Karpas-422 (cell line): ENCODE data around the gene PACS2. TPM values are rescaled to one million over a fixed set of nuclear protein-coding genes. Genes with fewer than 3 reads are reported as not detected.

Source experiments
- DNase-seq: peaks from one replicate; pipeline ENCODE4 v3.0.0-alpha.2; 2015
- H2AFZ ChIP-seq: fragments of 200-600 bp; sonication (generic); 2 replicates; pipeline ENCODE4 v1.6.1; 2014; ENCODE audit warnings: antibody characterized with exemption, low read length, mixed read lengths
- H3K27ac ChIP-seq: fragments of 200-600 bp; sonication (generic); 2 replicates; pipeline ENCODE4 v1.5.1; 2014; ENCODE audit warnings: mild to moderate bottlenecking, low read length, moderate library complexity
- H3K27me3 ChIP-seq: fragments of 200-600 bp; sonication (generic); 2 replicates; pipeline ENCODE4 v1.6.1; 2014; ENCODE audit warnings: low read length, mixed read lengths
- H3K36me3 ChIP-seq: fragments of 200-600 bp; sonication (generic); 2 replicates; pipeline ENCODE4 v1.6.1; 2014; ENCODE audit warnings: low read length, mixed read lengths; ENCODE audit not compliant: insufficient read depth
- H3K4me1 ChIP-seq: fragments of 200-600 bp; sonication (generic); 2 replicates; pipeline ENCODE4 v1.6.1; 2014; ENCODE audit warnings: mild to moderate bottlenecking, low read length, mixed read lengths
- H3K4me2 ChIP-seq: fragments of 200-600 bp; sonication (generic); 2 replicates; pipeline ENCODE4 v1.6.1; 2014; ENCODE audit warnings: low read length, low read depth, mild to moderate bottlenecking; ENCODE audit not compliant: poor library complexity, severe bottlenecking
- H3K4me3 ChIP-seq: fragments of 200-600 bp; sonication (generic); 2 replicates; pipeline ENCODE4 v1.5.1; 2014; ENCODE audit warnings: mild to moderate bottlenecking, antibody characterized with exemption, low read length, mixed read lengths
- H3K79me2 ChIP-seq: fragments of 200-600 bp; sonication (generic); 2 replicates; pipeline ENCODE4 v1.6.1; 2014; ENCODE audit warnings: mild to moderate bottlenecking, low read length, mixed read lengths
- H3K9ac ChIP-seq: fragments of 200-600 bp; sonication (generic); 2 replicates; pipeline ENCODE4 v1.6.0; 2014; ENCODE audit warnings: low read length
- H3K9me2 ChIP-seq: fragments of 200-600 bp; sonication (generic), shearing (Covaris generic); replicated peaks from 2 replicates; pipeline ENCODE4 v1.6.0; 2014; ENCODE audit warnings: mild to moderate bottlenecking, low read length, moderate library complexity; ENCODE audit not compliant: insufficient read depth
- H3K9me3 ChIP-seq: fragments of 300-700, 200-600 bp; sonication (generic); 2 replicates; pipeline ENCODE4 v1.6.1; 2014; ENCODE audit warnings: low read length, mixed read lengths
- H4K20me1 ChIP-seq: fragments of 200-600 bp; sonication (generic); 2 replicates; pipeline ENCODE4 v1.6.1; 2014; ENCODE audit warnings: mild to moderate bottlenecking, antibody characterized with exemption, low read length, low read depth; ENCODE audit not compliant: insufficient read depth
- total RNA-seq: library from RNA; depleted of rRNA; stranded (reverse); fragments of >200 nt; shearing (Covaris generic); gene quantifications from 2 replicates; pipeline ENCODE4 v1.2.3, GENCODE V29; 2014; ENCODE audit warnings: low replicate concordance

The PACS2 gene
- total RNA-seq, 1 experiment from 2014 or later, result 32.4 TPM

DNA sequence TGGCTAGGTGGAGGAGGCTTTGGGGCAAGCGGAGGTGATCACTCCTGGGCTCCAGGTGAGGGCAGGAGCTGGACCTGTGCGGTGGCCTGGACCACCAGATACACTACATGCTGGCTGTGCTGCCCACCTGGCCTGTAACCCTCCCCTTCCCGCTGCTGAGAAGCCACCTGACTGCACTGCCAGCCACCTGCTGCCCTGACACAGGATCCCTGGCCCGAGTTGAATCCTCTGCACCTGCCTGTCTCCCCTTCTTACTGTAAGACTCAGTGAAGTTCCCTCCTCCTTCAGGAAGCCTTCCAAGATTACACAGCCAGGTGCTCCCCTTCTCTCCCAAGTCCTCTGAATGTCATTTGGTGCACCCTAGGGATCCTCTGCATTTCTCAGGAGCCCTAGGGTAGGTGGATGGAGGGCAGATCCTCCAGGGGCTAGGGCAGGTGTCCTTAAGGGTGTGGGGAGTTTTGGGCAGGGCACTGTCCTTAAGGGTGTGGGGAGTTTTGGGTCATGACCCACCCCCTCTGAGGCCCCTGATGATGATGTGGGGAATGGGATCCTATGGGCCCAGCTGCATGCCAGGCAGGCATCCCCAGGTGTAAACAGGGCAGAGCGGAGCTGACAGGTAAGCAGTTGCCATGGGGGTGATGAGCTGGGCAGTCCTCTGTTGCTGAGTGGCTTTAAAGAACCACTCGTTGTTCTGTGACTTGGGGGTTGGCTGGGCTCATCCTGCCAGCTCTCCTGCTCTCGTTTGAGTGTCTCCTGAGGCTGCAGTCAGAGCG is 98.4 kb downstream of the PACS2 start:
- H3K79me2 ChIP-seq, result no peaks in the 10 kb centered on the region
- no peaks in the 10 kb centered on the region for H3K36me3 ChIP-seq
- no peak overlapping the region for H3K4me2 ChIP-seq
- H3K9ac ChIP-seq, result no peak overlapping the region
- H3K4me3 ChIP-seq, result no peak overlapping the region
- H3K4me1 ChIP-seq, result peaks cover 10% of the 10 kb centered on the region
- H3K27ac ChIP-seq, result no peak overlapping the region
- no peaks in the 10 kb centered on the region for H3K27me3 ChIP-seq
- no peaks in the 10 kb centered on the region for H3K9me2 ChIP-seq
- H3K9me3 ChIP-seq, result no peaks in the 10 kb centered on the region
- no peak for DNase-seq
- no peak overlapping the region for H2AFZ ChIP-seq
- peaks cover 17% of the 10 kb centered on the region for H4K20me1 ChIP-seq

- no peaks in the 10 kb centered on the region for H3K9me3 ChIP-seq
- no peaks in the 10 kb centered on the region for H3K79me2 ChIP-seq
- H3K36me3 ChIP-seq, result no peaks in the 10 kb centered on the region
- no peaks in the 10 kb centered on the region for H3K27me3 ChIP-seq
- no peak overlapping the region for H3K9ac ChIP-seq
- peaks cover 17% of the 10 kb centered on the region for H4K20me1 ChIP-seq
- no peak overlapping the region for H3K4me3 ChIP-seq
- no peaks in the 10 kb centered on the region for H3K9me2 ChIP-seq
- H3K27ac ChIP-seq, result no peak overlapping the region
- peaks cover 12% of the 10 kb centered on the region for H3K4me1 ChIP-seq
- H3K4me2 ChIP-seq, result no peak overlapping the region
- H2AFZ ChIP-seq, result no peak overlapping the region
- no peak for DNase-seq
Measured at GRCh38 chr14:105413544-105413886, 99.0 kb downstream of the PACS2 start.

DNA sequence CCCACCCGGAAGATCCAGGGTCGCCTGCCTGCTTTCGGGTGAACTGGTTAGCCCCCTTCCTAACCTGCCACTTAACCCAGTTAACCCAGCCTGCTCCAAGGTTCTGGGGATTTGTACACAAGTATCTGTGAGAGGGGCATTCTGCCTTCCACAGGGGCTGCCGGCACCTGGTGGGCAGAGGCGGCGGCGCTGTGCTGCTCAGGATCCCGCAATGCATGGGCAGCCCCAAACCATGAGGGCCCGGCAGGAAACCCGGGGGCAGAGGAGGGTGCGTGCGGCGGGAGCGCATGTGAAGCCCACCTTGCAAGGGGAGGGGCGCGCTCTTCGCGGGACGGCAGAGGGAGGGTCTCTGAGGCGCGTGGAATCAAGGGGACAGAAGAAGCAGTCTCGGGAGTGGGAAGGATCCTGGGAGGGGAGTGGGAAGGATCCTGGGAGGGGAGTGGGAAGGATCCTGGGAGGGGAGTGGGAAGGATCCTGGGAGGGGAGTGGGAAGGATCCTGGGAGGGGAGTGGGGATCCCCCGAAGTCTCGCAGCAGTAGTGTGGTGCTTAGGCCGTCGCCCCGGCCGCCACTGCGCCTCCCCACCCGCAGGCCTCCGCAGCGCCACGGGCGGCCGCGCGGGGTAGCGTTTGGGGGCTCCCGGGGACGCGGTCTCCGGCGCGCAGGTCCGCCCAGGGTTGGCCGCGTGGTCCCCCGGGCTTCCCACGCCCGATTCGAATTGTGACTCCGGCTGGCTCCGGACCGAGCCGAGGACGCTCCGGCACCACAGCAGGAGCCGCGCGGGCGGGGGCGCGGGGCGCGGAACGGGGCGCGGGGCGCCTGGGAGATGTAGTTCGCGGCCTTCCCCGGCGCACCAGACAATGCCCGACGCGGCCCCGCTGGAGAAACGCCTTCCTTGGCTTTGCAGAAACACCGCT is 100.2 kb downstream of the PACS2 start:
- Histone ChIP-seq H3K79me2 (peaks cover 3% of the 10 kb centered on the region; the same call in 1 of the 2 replicates), H3K4me1 (peaks cover 21% of the 10 kb centered on the region), H3K27me3 (no peaks in the 10 kb centered on the region), H2AFZ (peak overlapping the region; percentile 46; the same call in 1 of the 2 replicates), H3K9ac (peak overlapping the region; percentile 65), H3K4me3 (peak overlapping the region; percentile 60; the same call in 1 of the 2 replicates), H3K9me3 (no peaks in the 10 kb centered on the region), H3K36me3 (no peaks in the 10 kb centered on the region), H3K4me2 (peak overlapping the region; percentile 71), H3K27ac (no peak overlapping the region), H4K20me1 (peaks cover 17% of the 10 kb centered on the region), H3K9me2 (no peaks in the 10 kb centered on the region)
- DNase-seq, result peak; percentile 84

GRCh38 chr14:105415481-105416428 is 101.2 kb downstream of the PACS2 start:
- H3K4me2 ChIP-seq, result peak overlapping the region; percentile 71
- peak overlapping the region; percentile 60; the same call in 1 of the 2 replicates for H3K4me3 ChIP-seq
- H2AFZ ChIP-seq, result 0 out of 2 replicates have a peak overlapping the region, but pooled peaks have one; percentile 46
- no peaks in the 10 kb centered on the region for H3K9me2 ChIP-seq
- no peaks in the 10 kb centered on the region for H3K36me3 ChIP-seq
- no peaks in the 10 kb centered on the region for H3K9me3 ChIP-seq
- H3K9ac ChIP-seq, result 0 out of 2 replicates have a peak overlapping the region, but pooled peaks have one; percentile 65
- no peak for DNase-seq
- H3K4me1 ChIP-seq, result peaks cover 22% of the 10 kb centered on the region
- H3K27me3 ChIP-seq, result no peaks in the 10 kb centered on the region
- H3K27ac ChIP-seq, result no peak overlapping the region
- H3K79me2 ChIP-seq, result peaks cover 9% of the 10 kb centered on the region
- H4K20me1 ChIP-seq, result peaks cover 18% of the 10 kb centered on the region

GRCh38 chr14:105416671-105417070 is 102.1 kb downstream of the PACS2 start:
- no peak overlapping the region for H2AFZ ChIP-seq
- H3K27ac ChIP-seq, result no peak overlapping the region
- no peaks in the 10 kb centered on the region for H3K9me3 ChIP-seq
- H3K4me1 ChIP-seq, result peaks cover 28% of the 10 kb centered on the region
- H3K4me2 ChIP-seq, result no peak overlapping the region
- no peak overlapping the region for H3K9ac ChIP-seq
- no peaks in the 10 kb centered on the region for H3K9me2 ChIP-seq
- peaks cover 21% of the 10 kb centered on the region for H4K20me1 ChIP-seq
- no peak overlapping the region for H3K4me3 ChIP-seq
- H3K27me3 ChIP-seq, result no peaks in the 10 kb centered on the region
- DNase-seq, result no peak
- peaks cover 19% of the 10 kb centered on the region for H3K79me2 ChIP-seq
- no peaks in the 10 kb centered on the region for H3K36me3 ChIP-seq

DNA sequence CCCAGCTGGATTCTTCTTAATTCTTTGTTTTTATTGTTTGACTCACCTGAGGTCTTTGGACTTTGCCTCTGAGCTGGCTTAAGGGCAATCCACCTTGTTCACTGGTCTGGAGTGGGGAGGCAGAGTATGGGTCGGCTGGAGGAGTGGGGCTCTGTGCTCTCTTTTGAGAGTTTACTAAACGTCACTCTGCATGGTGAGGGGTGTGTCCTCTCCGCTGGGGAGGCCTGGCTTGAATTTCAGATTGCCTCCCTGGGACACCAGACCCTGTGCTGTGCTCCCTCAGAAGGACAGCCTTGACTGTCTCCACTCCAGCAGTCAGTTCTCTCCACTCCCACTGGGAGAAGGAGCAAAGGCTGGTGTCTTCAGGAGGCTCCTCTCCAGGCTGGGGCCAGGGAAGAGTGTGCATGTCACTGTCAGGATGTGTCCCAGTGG is 103.2 kb downstream of the PACS2 start:
- peak; percentile 48 for DNase-seq
- no peak overlapping the region for H3K27ac ChIP-seq
- no peak overlapping the region for H2AFZ ChIP-seq
- H3K9me3 ChIP-seq, result no peaks in the 10 kb centered on the region
- no peaks in the 10 kb centered on the region for H3K27me3 ChIP-seq
- H3K36me3 ChIP-seq, result peaks cover 8% of the 10 kb centered on the region; the same call in 1 of the 2 replicates
- H3K4me1 ChIP-seq, result peaks cover 35% of the 10 kb centered on the region
- H3K4me2 ChIP-seq, result no peak overlapping the region
- peaks cover 24% of the 10 kb centered on the region for H4K20me1 ChIP-seq
- no peaks in the 10 kb centered on the region for H3K9me2 ChIP-seq
- peaks cover 29% of the 10 kb centered on the region for H3K79me2 ChIP-seq
- H3K9ac ChIP-seq, result no peak overlapping the region
- no peak overlapping the region for H3K4me3 ChIP-seq

- Histone ChIP-seq H3K4me3 (peak overlapping the region; percentile 89), H3K36me3 (peaks cover 10% of the 10 kb centered on the region; the same call in 1 of the 2 replicates), H3K4me1 (peaks cover 35% of the 10 kb centered on the region), H4K20me1 (peaks cover 28% of the 10 kb centered on the region), H3K9ac (peak overlapping the region; percentile 96), H3K27me3 (no peaks in the 10 kb centered on the region), H3K9me2 (no peaks in the 10 kb centered on the region), H3K4me2 (peak overlapping the region; percentile 94), H2AFZ (no peak overlapping the region), H3K9me3 (no peaks in the 10 kb centered on the region), H3K79me2 (peaks cover 37% of the 10 kb centered on the region), H3K27ac (no peak overlapping the region)
- no peak for DNase-seq
Measured at GRCh38 chr14:105418269-105419194, 104.0 kb downstream of the PACS2 start.
